GM23248 (cell line): ENCODE measurements around the gene ALK.

Source experiments
- EZH2 ChIP-seq: fragments of 200-600 bp; sonication (generic); IDR thresholded peaks from 2 replicates; pipeline ENCODE4 v1.6.1; 2018; ENCODE audit warnings: antibody characterized with exemption, mild to moderate bottlenecking; ENCODE audit not compliant: insufficient read depth, poor library complexity, severe bottlenecking
- EZH2phosphoT487 ChIP-seq: fragments of 200-600 bp; sonication (generic); IDR thresholded peaks from 2 replicates; pipeline ENCODE4 v1.6.1; 2018; ENCODE audit warnings: antibody characterized with exemption, moderate library complexity, mild to moderate bottlenecking, low read depth; ENCODE audit not compliant: insufficient read depth

DNA sequence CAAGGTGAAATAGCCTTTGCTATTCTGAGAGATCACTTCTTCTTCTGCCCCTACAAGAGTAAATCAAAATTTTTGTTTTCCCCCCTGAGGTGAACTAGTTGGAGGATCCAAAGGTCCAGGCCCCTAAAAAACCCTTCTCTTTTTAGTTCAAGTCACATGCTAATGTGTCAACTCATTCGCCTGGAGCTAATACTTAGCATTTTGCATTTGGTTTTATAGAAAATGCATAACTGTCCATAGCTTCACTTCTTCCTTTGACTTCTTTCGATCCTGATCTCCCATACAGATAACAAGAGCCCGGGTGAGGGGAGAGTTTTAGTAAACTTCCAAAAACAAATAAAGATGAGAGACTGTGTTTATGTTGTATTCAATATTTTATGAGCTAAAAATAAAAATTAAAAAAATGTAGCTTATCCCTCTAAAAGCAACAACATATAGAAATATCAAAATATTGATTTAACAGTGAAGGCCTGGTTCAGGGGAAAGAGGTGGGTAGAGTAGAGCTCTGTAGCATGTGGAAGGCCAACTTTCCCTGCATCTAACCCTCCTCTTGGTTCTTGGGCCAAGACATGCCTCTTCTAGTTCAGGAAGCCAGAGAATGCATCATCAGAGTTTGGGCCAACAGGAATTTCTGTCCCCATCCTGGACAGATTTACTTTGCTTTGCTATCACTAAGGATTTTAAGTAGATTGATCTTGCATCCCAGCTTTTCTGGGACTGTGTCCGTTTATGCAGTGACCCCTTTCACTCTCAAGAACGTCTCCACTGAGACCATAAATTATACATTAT is 333.8 kb downstream of the ALK start:
- no peak for TF ChIP-seq EZH2
- no peak for TF ChIP-seq EZH2phosphoT487
